ENCODE measurements around the gene ASTL. TPM values are rescaled to one million over a fixed set of nuclear protein-coding genes. Genes with fewer than 3 reads are reported as not detected.
A peak's percentile ranks its signal among the peaks of the same experiment; 100 is the strongest.

The ASTL gene
- total and polyA plus RNA-seq, 9 of the 15 experiments (the other 6 are each of a cell fraction or from before 2014, with no cell fraction given), result not detected

- 41% methylated on average over 14 of the region's 14 CpGs for WGBS (ENCODE audit: insufficient coverage, low coverage, missing lambda C conversion rate)
- CTCF ChIA-PET (ENCODE audit: low intra/inter-chr PET ratio), result no interaction called here
- POLR2A ChIA-PET, result interaction anchor here (0.6 to 1.4 kb wide), 2 partner anchors 9 to 58 kb away, joined by 3 to 5 read pairs; partner anchors contain the start of gene STARD7
- H3K9me3 ChIP-seq (replicated peaks; ENCODE audit: control insufficient read depth, insufficient read depth, low read depth, low read length), result no peaks in the 10 kb centered on the region
- no peaks in the 10 kb centered on the region for H3K27me3 ChIP-seq (ENCODE audit: control insufficient read depth in 2 of 2, insufficient read depth in 2 of 2, low read length in 2 of 2)
- H3K4me3 ChIP-seq, result no peak overlapping the region
- DNase-seq (ENCODE audit: extremely low read depth in 1 of 4, low spot score in 3 of 4), result no peak
- H2AFZ ChIP-seq (ENCODE audit: low read depth, low read length), result no peak overlapping the region
- no peaks in the 10 kb centered on the region for H3K9me1 ChIP-seq (ENCODE audit: control insufficient read depth, insufficient read depth, low read length)
- H4K20me1 ChIP-seq (replicated peaks; ENCODE audit: control insufficient read depth, insufficient read depth, low read length), result no peaks in the 10 kb centered on the region
- peaks cover 18 to 36% of the 10 kb centered on the region in 2 experiments for H3K4me1 ChIP-seq (replicated peaks in 1 of 2; ENCODE audit: control insufficient read depth in 2 of 2, insufficient read depth in 2 of 2, low read length in 2 of 2)
- FAIRE-seq, result no peak
- 0 out of 4 replicates have a peak overlapping the region, but pooled peaks of 1 of the 2 experiments have one; percentile 6 for H3K9ac ChIP-seq (ENCODE audit: insufficient read depth in 1 of 2, low read depth in 2 of 2, low read length in 2 of 2)
- no peaks in the 10 kb centered on the region for H3K79me2 ChIP-seq (ENCODE audit: control insufficient read depth, insufficient read depth, low read length)
- BruUV-seq (replicated peaks), result no TSS peak
- ATAC-seq, result no peak
- H3K4me2 ChIP-seq (ENCODE audit: insufficient read depth, low read length), result no peak overlapping the region
- H3K27ac ChIP-seq (ENCODE audit: extremely low read depth, low read depth, low read length), result no peak overlapping the region
- in situ Hi-C loops (cut with MboI) (no loop called here), intact Hi-C loops (cut with micrococcal nuclease) (no loop called here)
- H3K36me3 ChIP-seq (ENCODE audit: control insufficient read depth, insufficient read depth, low read length), result no peaks in the 10 kb centered on the region
- TF ChIP-seq PYGO2 (tag; IDR thresholded peaks at IDR 0.05) (no peak), MCM3 (IDR thresholded peaks at IDR 0.05) (no peak), KDM4B (IDR thresholded peaks at IDR 0.05; ENCODE audit: borderline replicate concordance in 2 of 2, low read depth in 1 of 2) (no peak), ZNF644 (tag; IDR thresholded peaks at IDR 0.05; ENCODE audit: low read depth) (no peak), SRSF9 (IDR thresholded peaks at IDR 0.05; ENCODE audit: borderline replicate concordance, low read depth, low read length) (no peak), PHF20 (IDR thresholded peaks at IDR 0.05; ENCODE audit: partially characterized antibody) (no peak), RBM14 (IDR thresholded peaks at IDR 0.05; ENCODE audit: borderline replicate concordance, insufficient read depth, low read depth, low read length) (no peak), TAF7 (tag; IDR thresholded peaks at IDR 0.05) (no peak), PTTG1 (tag; IDR thresholded peaks at IDR 0.05; ENCODE audit: low read depth) (no peak), KAT8 (IDR thresholded peaks at IDR 0.05; ENCODE audit: low read depth) (no peak), ARHGAP35 (IDR thresholded peaks at IDR 0.05; ENCODE audit: partially characterized antibody) (no peak), ZFP36 (IDR thresholded peaks at IDR 0.05; ENCODE audit: low read depth, low read length, partially characterized antibody) (no peak), ZBTB7A (IDR thresholded peaks at IDR 0.05; ENCODE audit: borderline replicate concordance, control insufficient read depth, low read depth, low read length) (no peak), BDP1 (IDR thresholded peaks at IDR 0.05; ENCODE audit: insufficient read depth, insufficient read length) (no peak), MXI1 (IDR thresholded peaks at IDR 0.05; ENCODE audit: low read depth, low read length) (no peak), DDX20 (tag; IDR thresholded peaks at IDR 0.05; ENCODE audit: low read depth) (no peak)
- TF ChIP-seq, protein P1, sequence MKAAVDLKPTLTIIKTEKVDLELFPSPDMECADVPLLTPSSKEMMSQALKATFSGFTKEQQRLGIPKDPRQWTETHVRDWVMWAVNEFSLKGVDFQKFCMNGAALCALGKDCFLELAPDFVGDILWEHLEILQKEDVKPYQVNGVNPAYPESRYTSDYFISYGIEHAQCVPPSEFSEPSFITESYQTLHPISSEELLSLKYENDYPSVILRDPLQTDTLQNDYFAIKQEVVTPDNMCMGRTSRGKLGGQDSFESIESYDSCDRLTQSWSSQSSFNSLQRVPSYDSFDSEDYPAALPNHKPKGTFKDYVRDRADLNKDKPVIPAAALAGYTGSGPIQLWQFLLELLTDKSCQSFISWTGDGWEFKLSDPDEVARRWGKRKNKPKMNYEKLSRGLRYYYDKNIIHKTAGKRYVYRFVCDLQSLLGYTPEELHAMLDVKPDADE (conservative IDR thresholded peaks at IDR 0.05; ENCODE audit: control insufficient read depth, low read depth, low read length), result no peak
- TF ChIP-seq, protein P2, sequence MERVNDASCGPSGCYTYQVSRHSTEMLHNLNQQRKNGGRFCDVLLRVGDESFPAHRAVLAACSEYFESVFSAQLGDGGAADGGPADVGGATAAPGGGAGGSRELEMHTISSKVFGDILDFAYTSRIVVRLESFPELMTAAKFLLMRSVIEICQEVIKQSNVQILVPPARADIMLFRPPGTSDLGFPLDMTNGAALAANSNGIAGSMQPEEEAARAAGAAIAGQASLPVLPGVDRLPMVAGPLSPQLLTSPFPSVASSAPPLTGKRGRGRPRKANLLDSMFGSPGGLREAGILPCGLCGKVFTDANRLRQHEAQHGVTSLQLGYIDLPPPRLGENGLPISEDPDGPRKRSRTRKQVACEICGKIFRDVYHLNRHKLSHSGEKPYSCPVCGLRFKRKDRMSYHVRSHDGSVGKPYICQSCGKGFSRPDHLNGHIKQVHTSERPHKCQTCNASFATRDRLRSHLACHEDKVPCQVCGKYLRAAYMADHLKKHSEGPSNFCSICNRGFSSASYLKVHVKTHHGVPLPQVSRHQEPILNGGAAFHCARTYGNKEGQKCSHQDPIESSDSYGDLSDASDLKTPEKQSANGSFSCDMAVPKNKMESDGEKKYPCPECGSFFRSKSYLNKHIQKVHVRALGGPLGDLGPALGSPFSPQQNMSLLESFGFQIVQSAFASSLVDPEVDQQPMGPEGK (CRISPR knock-in tag; IDR thresholded peaks at IDR 0.05; ENCODE audit: borderline replicate concordance), result no peak
Observed at GRCh38 chr2:96150791-96151594, 12.7 kb upstream of the ASTL start.
